IMR-90 (cell line): ENCODE measurements around the gene MYL11.

Source experiments
- CHD1 ChIP-seq: IDR thresholded peaks from 2 replicates; pipeline ENCODE4 v1.6.1; 2012; ENCODE audit warnings: low read depth, low read length, improper control_type of control experiment
- FOS ChIP-seq: fragments of 150-350 bp; IDR thresholded peaks from 2 replicates; pipeline ENCODE4 v1.6.1; 2016; ENCODE audit warnings: low read depth, low read length
- MAZ ChIP-seq: IDR thresholded peaks from 2 replicates; pipeline ENCODE4 v1.6.1; 2012; ENCODE audit warnings: low read depth, mild to moderate bottlenecking, low read length, improper control_type of control experiment, moderate library complexity, borderline replicate concordance
- POLR2A ChIP-seq: IDR thresholded peaks from 2 replicates; pipeline ENCODE4 v1.6.1; 2012; ENCODE audit warnings: mild to moderate bottlenecking, low read depth, low read length
- RAD21 ChIP-seq: IDR thresholded peaks from 2 replicates; pipeline ENCODE4 v1.6.1; 2012; ENCODE audit warnings: low read length, improper control_type of control experiment
- RCOR1 ChIP-seq: IDR thresholded peaks from 2 replicates; pipeline ENCODE4 v1.6.1; 2012; ENCODE audit warnings: mild to moderate bottlenecking, low read length, improper control_type of control experiment; ENCODE audit not compliant: insufficient replicate concordance
- SMC3 ChIP-seq: fragments of 150-350 bp; IDR thresholded peaks from 2 replicates; pipeline ENCODE4 v1.6.1; 2016; ENCODE audit warnings: low read depth, mild to moderate bottlenecking, antibody characterized with exemption, low read length, moderate library complexity
- TF ChIP-seq, protein P1 (sequence below): conservative IDR thresholded peaks from 2 replicates; pipeline ENCODE4 v1.5.1; 2012; ENCODE audit warnings: mild to moderate bottlenecking, low read depth, low read length, improper control_type of control experiment
- TF ChIP-seq, protein P2 (sequence below): fragments of 150-350 bp; IDR thresholded peaks from 2 replicates; pipeline ENCODE4 v1.6.1; 2016; ENCODE audit warnings: low read depth, mild to moderate bottlenecking, low read length, moderate library complexity, borderline replicate concordance

DNA sequence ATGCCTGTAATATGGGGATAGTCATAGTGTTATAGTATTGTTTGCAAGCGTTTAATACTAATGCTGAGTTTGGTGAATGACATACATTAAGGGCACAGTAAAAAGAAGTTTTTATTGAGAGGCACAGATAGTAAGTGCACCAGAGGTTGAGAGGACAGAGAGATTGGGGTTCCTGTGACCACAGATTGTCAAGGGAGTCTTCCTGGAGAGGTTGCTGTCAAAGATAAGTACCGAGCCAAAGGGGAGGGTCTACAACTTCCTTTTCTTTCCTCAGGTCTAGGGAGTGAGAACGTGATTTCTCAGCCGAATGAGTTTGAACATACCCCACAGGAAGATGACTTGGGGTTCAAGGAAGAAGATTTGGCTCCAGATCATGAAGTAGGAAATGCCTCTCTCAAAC, 22.5 kb downstream of the MYL11 start:
- TF ChIP-seq POLR2A (no peak), MAZ (no peak), RCOR1 (no peak), CHD1 (no peak), FOS (no peak), RAD21 (no peak), SMC3 (no peak)
- TF ChIP-seq, protein P1, sequence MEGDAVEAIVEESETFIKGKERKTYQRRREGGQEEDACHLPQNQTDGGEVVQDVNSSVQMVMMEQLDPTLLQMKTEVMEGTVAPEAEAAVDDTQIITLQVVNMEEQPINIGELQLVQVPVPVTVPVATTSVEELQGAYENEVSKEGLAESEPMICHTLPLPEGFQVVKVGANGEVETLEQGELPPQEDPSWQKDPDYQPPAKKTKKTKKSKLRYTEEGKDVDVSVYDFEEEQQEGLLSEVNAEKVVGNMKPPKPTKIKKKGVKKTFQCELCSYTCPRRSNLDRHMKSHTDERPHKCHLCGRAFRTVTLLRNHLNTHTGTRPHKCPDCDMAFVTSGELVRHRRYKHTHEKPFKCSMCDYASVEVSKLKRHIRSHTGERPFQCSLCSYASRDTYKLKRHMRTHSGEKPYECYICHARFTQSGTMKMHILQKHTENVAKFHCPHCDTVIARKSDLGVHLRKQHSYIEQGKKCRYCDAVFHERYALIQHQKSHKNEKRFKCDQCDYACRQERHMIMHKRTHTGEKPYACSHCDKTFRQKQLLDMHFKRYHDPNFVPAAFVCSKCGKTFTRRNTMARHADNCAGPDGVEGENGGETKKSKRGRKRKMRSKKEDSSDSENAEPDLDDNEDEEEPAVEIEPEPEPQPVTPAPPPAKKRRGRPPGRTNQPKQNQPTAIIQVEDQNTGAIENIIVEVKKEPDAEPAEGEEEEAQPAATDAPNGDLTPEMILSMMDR: no peak
- TF ChIP-seq, protein P2, sequence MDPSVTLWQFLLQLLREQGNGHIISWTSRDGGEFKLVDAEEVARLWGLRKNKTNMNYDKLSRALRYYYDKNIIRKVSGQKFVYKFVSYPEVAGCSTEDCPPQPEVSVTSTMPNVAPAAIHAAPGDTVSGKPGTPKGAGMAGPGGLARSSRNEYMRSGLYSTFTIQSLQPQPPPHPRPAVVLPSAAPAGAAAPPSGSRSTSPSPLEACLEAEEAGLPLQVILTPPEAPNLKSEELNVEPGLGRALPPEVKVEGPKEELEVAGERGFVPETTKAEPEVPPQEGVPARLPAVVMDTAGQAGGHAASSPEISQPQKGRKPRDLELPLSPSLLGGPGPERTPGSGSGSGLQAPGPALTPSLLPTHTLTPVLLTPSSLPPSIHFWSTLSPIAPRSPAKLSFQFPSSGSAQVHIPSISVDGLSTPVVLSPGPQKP: no peak
